ENCODE results near the gene GLRX.

The GLRX gene

GRCh38 chr5:95864944-95865504 lies 42.5 kb upstream of the GLRX start:
- DNase-seq (ENCODE audit: low read depth), result peak; percentile 49
- TF ChIP-seq CTCF (IDR thresholded peaks at IDR 0.05; ENCODE audit: insufficient read depth, low read depth, low read length, missing control alignments), result no peak
- no peak overlapping the region for H3K4me3 ChIP-seq (ENCODE audit: low read length)

DNA sequence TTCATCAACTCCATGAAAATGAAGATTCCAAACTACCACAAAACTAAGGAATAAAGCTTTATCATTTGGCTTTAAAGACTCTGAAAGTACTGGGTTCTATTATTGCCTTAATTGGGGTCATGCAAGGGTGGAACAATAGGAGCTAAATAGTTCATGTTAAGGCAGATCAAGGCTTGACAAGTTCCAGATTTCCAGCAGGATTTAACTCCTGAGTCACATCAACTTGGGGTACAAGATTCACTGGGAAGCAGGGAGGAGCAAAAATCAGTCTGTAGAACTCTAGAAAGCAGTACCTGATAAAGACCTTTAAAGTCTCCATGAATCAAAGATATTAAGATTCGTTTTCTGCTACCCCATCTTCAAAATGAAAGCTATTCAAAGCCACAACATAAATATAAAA lies 41.9 kb upstream of the GLRX start:
- TF ChIP-seq CTCF (IDR thresholded peaks at IDR 0.05; ENCODE audit: insufficient read depth, low read depth, low read length, missing control alignments), result no peak
- peak; percentile 51 for DNase-seq (ENCODE audit: low read depth)
- H3K4me3 ChIP-seq (ENCODE audit: low read length), result no peak overlapping the region

DNA sequence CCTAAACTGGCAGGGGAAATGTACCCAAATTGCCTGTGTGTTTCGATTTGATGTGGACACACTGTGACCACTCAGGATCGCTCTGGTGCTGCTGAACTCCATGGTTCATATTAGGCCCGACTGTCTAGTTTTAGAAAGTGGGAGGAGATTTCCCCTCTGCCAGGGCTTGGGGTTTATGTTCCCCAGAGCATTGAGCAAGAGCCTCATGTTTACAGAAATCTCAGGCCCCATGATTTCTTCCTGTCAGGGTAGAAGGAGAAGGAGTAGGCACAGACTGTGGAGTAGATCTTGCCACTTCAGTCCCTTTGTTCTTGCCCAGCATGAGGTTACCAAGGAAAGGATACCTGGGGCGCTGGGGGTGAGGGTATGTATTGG lies 40.8 kb upstream of the GLRX start:
- DNase-seq (ENCODE audit: low read depth), result no peak
- no peak for TF ChIP-seq CTCF (IDR thresholded peaks at IDR 0.05; ENCODE audit: insufficient read depth, low read depth, low read length, missing control alignments)
- no peak overlapping the region for H3K4me3 ChIP-seq (ENCODE audit: low read length)

GRCh38 chr5:95862671-95863382 lies 40.3 kb upstream of the GLRX start:
- TF ChIP-seq CTCF (IDR thresholded peaks at IDR 0.05; ENCODE audit: insufficient read depth, low read depth, low read length, missing control alignments), result no peak
- DNase-seq (ENCODE audit: low read depth), result no peak
- no peak overlapping the region for H3K4me3 ChIP-seq (ENCODE audit: low read length)

DNA sequence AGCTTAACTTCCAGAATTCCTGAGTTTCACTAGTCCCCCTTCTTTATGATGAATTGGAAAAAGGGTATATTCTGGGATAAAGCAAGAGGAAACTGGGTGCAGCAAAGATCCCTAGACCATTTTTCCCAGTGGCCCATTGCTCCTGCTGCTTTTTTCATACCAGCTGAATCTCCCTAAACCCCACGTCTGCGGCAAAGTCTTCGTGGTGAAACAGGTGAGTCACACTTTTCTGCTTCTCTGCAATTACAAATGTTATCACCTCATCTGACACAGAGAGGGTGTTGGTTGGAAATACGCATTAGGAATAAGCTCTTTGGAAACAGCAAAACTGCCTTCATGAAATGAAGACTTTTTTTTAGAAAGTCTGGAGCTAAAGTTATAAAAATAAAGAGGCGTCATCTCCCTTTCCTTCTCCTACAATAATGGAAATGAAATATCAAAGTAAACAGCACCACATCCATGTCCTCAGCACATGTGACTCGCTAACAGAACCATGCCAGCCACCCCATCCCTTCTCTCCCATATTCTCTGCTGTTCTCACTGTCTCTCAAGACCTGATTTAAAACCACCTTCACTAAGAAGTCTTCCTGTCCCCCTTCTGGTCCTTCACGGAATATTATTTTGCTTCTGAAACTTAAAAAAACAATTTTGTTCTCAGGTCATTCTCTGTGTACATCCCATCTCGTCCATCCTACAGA lies 39.5 kb upstream of the GLRX start:
- peak overlapping the region; percentile 1 for H3K4me3 ChIP-seq (ENCODE audit: low read length)
- TF ChIP-seq CTCF (IDR thresholded peaks at IDR 0.05; ENCODE audit: insufficient read depth, low read depth, low read length, missing control alignments), result no peak
- peak; percentile 91 for DNase-seq (ENCODE audit: low read depth)

DNA sequence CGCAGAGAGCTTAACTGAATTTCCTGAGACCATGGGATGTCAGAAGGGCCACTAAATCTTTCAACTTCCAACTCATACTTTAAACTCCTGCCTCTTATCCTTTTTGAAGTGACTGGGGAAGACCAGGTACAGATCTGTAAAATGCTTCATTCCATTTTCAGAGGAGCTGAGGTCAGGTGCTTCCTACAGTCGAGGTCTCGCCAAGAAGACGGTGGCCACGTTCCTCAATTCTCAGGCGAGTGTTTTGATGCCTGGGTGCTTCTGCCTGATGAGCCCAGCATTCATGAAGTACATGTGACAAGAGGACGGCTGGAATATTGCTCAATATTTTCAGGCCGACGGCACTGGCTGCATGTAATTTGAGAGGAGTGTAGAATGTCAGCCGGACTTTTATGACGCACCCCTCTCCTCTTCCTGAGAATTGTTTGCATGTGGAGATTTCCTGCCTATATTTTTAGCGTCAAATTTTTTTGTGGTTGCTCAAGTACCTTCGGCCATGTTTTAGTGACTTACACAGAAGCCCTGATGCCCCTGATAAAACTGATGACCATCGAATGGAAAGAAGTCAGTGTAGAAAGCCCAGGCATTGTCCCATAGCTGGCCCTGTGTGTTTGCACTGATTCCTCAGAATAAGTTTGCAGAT lies 38.8 kb upstream of the GLRX start:
- peak overlapping the region; percentile 1 for H3K4me3 ChIP-seq (ENCODE audit: low read length)
- peak; percentile 98 for DNase-seq (ENCODE audit: low read depth)
- TF ChIP-seq CTCF (IDR thresholded peaks at IDR 0.05; ENCODE audit: insufficient read depth, low read depth, low read length, missing control alignments), result no peak

All from epithelial cell of esophagus (primary cell).